ENCODE results near the gene SUN3.

SUN3 gene

DNA sequence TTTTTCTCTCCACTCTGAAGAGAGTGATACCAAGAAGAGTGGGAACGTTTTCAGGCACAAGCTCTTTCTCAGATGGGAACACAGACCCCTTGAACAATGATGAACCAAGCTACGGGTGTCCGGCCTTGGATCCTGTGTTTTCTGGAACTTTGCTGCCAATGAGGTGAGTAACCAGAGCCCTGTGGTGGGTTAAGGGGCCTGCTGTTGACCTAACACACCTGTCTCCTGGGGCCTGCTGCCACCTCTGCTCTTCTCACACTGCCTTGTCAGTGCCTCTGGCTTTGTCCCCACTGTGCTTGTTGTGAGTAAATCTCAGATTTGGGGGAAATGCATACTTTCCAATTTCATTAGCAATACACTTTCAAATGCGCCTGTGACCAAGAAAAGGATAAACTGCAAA is 79.2 kb downstream of the SUN3 start:
- TF ChIP-seq TAF1 (IDR thresholded peaks at IDR 0.05; ENCODE audit: borderline replicate concordance, insufficient read depth, low read length) (no peak), POLR2AphosphoS5 (IDR thresholded peaks at IDR 0.05; ENCODE audit: low read depth, low read length) (no peak), FOXP2 (optimal IDR thresholded peaks at IDR 0.05; ENCODE audit: borderline replicate concordance, extremely low read depth, extremely low read length, insufficient read depth) (no peak), SIN3A (IDR thresholded peaks at IDR 0.05; ENCODE audit: borderline replicate concordance, insufficient read depth, low read length) (no peak)
- TF ChIP-seq, protein P1, sequence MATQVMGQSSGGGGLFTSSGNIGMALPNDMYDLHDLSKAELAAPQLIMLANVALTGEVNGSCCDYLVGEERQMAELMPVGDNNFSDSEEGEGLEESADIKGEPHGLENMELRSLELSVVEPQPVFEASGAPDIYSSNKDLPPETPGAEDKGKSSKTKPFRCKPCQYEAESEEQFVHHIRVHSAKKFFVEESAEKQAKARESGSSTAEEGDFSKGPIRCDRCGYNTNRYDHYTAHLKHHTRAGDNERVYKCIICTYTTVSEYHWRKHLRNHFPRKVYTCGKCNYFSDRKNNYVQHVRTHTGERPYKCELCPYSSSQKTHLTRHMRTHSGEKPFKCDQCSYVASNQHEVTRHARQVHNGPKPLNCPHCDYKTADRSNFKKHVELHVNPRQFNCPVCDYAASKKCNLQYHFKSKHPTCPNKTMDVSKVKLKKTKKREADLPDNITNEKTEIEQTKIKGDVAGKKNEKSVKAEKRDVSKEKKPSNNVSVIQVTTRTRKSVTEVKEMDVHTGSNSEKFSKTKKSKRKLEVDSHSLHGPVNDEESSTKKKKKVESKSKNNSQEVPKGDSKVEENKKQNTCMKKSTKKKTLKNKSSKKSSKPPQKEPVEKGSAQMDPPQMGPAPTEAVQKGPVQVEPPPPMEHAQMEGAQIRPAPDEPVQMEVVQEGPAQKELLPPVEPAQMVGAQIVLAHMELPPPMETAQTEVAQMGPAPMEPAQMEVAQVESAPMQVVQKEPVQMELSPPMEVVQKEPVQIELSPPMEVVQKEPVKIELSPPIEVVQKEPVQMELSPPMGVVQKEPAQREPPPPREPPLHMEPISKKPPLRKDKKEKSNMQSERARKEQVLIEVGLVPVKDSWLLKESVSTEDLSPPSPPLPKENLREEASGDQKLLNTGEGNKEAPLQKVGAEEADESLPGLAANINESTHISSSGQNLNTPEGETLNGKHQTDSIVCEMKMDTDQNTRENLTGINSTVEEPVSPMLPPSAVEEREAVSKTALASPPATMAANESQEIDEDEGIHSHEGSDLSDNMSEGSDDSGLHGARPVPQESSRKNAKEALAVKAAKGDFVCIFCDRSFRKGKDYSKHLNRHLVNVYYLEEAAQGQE (IDR thresholded peaks at IDR 0.05; ENCODE audit: insufficient read depth in 1 of 2, low read depth in 2 of 2, low read length in 2 of 2), result no peak

DNA sequence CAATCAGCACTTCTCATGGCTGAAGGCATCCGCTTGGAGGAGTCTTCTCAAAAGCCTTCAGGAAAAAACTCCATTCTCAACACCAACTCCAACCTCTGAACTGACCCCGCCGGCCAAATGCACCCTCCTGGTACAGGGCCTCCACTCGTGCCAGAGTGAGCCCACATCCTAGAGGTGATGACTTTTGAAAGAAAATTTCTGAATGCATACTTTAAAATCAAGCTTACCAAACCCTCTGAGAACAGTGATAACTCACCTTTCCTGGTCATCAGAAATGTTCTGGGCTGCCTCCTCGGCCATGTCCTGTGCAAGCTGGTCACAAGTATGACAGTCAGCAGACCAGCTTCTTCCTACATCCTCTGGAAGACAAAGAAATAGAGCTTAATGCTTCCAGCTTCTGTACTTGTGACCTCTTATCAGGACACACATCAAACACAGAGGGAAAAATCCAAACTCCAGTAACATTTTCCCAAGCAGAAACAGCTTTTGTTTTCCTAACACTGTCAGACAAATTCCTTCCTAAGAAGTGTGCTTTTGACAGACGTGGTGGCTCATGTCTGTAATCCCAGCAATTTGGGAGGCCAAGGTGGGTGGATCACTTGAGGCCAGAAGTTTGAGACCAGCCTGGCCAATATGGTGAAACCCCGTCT is 80.6 kb downstream of the SUN3 start, which contains the start of gene PKD1L1:
Gene PKD1L1, minus strand, starts transcription at position 326 of the 650 bp plus-strand sequence. Its CDS starts 26 bp downstream, at position 300.
- TF ChIP-seq TAF1 (IDR thresholded peaks at IDR 0.05; ENCODE audit: borderline replicate concordance, insufficient read depth, low read length) (no peak), POLR2AphosphoS5 (IDR thresholded peaks at IDR 0.05; ENCODE audit: low read depth, low read length) (no peak), SIN3A (IDR thresholded peaks at IDR 0.05; ENCODE audit: borderline replicate concordance, insufficient read depth, low read length) (no peak), FOXP2 (optimal IDR thresholded peaks at IDR 0.05; ENCODE audit: borderline replicate concordance, extremely low read depth, extremely low read length, insufficient read depth) (no peak)
- TF ChIP-seq, protein P1 (IDR thresholded peaks at IDR 0.05; ENCODE audit: insufficient read depth in 1 of 2, low read depth in 2 of 2, low read length in 2 of 2), result no peak

DNA sequence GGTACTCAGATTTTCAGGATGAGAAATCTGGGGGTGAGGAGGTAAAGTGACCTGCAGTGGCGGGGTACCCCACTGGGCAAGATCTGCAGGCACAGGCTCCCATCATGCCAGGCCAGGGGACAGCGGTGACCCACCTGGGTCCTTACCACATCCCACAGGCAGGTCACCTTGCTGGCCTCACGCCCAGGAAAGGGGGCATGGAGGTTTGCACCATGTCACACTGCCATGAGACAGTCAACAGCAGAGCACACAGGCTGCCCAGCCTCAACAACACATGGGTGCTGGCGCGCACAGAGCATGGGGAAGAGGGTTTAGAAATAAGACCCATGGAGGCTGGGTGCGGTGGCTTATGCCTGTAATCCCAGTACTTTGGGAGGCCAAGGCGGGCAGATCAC is 81.6 kb downstream of the SUN3 start:
- TF ChIP-seq SIN3A (IDR thresholded peaks at IDR 0.05; ENCODE audit: borderline replicate concordance, insufficient read depth, low read length), result no peak
- no peak for TF ChIP-seq FOXP2 (optimal IDR thresholded peaks at IDR 0.05; ENCODE audit: borderline replicate concordance, extremely low read depth, extremely low read length, insufficient read depth)
- TF ChIP-seq, protein P1 (IDR thresholded peaks at IDR 0.05; ENCODE audit: insufficient read depth in 1 of 2, low read depth in 2 of 2, low read length in 2 of 2), result no peak
- TF ChIP-seq TAF1 (IDR thresholded peaks at IDR 0.05; ENCODE audit: borderline replicate concordance, insufficient read depth, low read length), result no peak
- no peak for TF ChIP-seq POLR2AphosphoS5 (IDR thresholded peaks at IDR 0.05; ENCODE audit: low read depth, low read length)

DNA sequence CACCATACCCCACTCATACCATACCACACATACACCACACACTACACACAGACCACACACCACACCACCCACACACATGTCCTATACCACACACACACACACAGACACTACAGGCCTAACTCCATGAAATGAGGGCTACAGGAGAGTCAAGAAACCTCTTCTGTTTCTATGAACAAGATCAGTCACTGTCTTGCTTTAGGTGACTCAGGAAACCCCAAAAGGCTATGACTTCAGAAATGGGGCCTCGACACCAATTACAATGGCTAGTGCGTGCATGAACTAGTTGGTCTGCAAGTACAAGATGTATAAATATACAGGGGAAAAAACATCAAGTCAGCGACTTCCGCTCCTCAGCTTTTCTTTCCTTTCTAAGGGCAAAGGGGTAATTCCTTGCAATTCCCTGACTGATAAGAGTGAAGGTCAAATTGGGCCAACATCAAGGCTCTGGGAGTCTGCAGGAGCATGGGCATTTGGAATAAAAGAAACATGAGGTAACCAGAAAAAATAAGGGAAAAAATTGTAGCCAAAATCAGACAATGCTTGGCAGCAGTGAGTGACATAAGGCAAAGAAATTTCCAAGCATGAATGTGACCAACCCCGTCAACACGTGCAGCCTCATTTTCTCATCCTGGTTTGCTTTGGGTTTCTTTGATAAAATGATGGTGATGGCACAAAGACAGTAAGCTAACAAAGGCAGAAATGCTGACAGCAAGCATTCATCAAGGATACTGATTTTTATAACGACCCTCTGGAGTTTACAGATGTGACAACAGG is 82.1 kb downstream of the SUN3 start:
- no peak for TF ChIP-seq FOXP2 (optimal IDR thresholded peaks at IDR 0.05; ENCODE audit: borderline replicate concordance, extremely low read depth, extremely low read length, insufficient read depth)

DNA sequence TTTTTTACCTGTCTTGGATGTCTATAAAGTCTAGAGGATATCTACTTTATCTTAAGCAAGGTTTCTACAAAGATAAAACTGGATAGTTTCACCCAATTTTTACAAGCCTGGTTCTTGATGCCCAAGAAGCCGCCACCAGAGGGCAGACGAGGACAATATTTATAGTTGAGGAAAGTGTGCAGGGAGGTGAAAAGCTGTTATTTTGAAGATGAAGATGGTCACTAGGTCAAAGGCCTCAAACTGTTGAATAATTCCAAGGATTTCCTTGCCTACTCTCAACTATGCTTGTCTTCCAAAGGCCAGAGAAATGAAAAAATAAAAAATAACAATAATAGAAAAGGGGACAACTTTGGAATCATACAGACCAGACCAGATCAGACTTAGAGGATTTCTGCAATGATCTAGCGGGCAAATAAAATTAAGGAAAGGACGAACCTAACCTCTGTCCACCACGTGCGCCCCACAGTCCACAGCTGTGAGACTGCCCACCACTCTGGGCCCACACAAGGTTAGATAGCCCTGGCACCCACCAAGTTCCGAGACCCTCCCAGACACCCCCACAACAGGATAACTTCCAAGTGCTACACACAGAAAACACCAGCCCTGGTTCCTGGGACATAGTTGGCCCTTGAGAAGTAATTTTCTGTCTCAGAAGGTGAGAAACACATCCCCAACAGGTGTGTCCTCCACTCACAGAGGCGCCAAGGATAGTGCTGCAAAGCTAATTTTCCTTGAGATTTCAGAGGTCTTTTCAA is 83.5 kb downstream of the SUN3 start:
- TF ChIP-seq POLR2AphosphoS5 (IDR thresholded peaks at IDR 0.05; ENCODE audit: low read depth, low read length), result no peak
- TF ChIP-seq, protein P1 (IDR thresholded peaks at IDR 0.05; ENCODE audit: insufficient read depth in 1 of 2, low read depth in 2 of 2, low read length in 2 of 2), result no peak
- no peak for TF ChIP-seq TAF1 (IDR thresholded peaks at IDR 0.05; ENCODE audit: borderline replicate concordance, insufficient read depth, low read length)
- TF ChIP-seq SIN3A (IDR thresholded peaks at IDR 0.05; ENCODE audit: borderline replicate concordance, insufficient read depth, low read length), result no peak
- no peak for TF ChIP-seq FOXP2 (optimal IDR thresholded peaks at IDR 0.05; ENCODE audit: borderline replicate concordance, extremely low read depth, extremely low read length, insufficient read depth)

All from PFSK-1 (cell line).